ENCODE results near the gene ZDHHC8.
A peak's percentile ranks its signal among the peaks of the same experiment; 100 is the strongest.

The ZDHHC8 gene

DNA sequence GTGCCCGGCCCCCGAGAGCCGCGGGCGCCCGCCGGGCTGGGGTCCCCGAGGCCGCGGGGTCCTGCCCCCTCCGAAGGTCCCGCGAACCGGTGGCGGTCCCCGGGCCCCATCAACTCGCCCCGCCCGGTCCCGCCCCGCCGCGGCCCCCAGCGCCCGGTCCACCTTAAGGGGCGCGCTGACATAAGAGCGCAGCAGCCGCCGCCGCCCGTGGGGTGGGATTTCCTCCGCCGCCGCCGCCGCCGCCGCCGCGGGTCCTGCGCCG, at the start of gene ZDHHC8:
Gene ZDHHC8, plus strand, starts transcription at position 208 of the 262 bp plus-strand sequence. CDS start 144 bp downstream, outside the sequence.
- DNase-seq (ENCODE audit: low spot score), result peak; percentile 85
- in situ Hi-C loops (cut with MboI; ENCODE audit: low pct_unique_long_range_greater_than_20kb, low sequenced_read_pairs, unreplicated experiment), result no loop called here
- TF ChIP-seq, protein P1, sequence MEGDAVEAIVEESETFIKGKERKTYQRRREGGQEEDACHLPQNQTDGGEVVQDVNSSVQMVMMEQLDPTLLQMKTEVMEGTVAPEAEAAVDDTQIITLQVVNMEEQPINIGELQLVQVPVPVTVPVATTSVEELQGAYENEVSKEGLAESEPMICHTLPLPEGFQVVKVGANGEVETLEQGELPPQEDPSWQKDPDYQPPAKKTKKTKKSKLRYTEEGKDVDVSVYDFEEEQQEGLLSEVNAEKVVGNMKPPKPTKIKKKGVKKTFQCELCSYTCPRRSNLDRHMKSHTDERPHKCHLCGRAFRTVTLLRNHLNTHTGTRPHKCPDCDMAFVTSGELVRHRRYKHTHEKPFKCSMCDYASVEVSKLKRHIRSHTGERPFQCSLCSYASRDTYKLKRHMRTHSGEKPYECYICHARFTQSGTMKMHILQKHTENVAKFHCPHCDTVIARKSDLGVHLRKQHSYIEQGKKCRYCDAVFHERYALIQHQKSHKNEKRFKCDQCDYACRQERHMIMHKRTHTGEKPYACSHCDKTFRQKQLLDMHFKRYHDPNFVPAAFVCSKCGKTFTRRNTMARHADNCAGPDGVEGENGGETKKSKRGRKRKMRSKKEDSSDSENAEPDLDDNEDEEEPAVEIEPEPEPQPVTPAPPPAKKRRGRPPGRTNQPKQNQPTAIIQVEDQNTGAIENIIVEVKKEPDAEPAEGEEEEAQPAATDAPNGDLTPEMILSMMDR (IDR thresholded peaks at IDR 0.05; ENCODE audit: extremely low read depth, insufficient read depth, missing control alignments), result no peak

DNA sequence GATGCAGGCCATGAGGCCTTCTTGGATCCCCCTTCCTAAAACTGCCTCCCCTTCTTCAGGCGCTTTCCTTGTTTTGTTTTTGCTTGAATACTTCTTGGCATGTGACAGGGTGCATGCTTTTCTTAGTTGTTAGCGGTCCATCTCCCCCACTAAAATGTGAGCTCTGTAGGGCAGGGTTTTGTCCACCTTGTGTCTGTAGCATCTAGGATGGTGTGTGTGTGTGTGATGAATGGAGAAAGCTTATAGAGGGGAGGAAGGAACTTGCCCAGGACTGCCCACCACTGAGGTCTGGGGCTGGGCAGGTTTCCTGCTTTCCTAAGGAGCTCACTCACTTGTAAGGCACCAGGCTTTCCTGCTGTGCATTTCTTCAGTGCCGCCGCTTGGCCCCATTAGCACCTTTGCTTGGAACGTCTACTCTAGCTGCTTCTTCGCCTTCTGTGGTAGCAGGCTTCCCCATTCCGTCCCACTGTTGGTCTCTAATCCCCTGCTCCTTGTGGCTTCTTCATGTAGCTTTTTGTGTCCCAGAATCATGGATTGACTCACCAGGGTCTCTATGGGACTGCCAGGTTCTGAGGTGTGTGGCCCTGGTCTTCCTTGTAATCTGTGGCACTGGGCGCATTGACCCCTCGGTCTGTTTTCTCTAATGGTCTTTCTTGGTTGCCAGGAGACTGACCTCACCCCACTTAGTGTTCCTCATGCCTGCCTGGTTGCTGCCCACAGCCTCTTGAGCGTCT, 48.3 kb upstream of the ZDHHC8 start:
- in situ Hi-C loops (cut with MboI; ENCODE audit: low pct_unique_long_range_greater_than_20kb, low sequenced_read_pairs, unreplicated experiment), result no loop called here
- TF ChIP-seq, protein P1 (IDR thresholded peaks at IDR 0.05; ENCODE audit: extremely low read depth, insufficient read depth, missing control alignments), result no peak
- DNase-seq (ENCODE audit: low spot score), result no peak

DNA sequence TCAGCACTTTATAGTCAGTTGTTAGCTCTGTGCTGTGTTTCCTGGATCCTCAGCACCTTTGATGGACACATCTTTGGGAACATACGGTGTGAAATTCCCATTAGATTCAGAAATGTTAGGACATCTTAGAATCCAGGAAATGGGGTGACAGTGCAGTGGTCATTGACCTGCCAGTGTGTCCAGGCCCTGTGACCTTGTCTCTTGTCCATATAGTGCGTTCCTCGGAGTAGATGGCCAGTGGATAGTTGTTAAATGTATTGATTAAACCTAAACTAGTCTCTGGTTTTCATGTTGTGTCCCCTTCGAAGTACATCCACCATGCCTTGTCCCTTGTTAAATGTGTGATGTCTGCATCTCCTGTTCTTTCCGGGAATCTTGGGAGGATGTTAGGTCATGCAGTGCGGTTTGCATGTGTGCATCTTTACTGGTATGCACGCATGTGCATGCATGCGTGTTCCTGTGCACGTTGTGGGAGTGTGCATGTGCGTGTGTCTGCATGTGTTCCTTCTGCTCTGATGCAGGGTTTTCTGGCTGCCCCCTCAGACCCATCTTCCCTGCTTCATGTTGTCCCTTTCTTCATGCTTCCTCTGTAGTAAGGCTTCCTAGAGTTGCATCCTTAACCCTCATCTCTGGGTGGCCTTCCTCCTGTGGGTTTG, 47.6 kb upstream of the ZDHHC8 start:
- TF ChIP-seq, protein P1 (IDR thresholded peaks at IDR 0.05; ENCODE audit: extremely low read depth, insufficient read depth, missing control alignments), result no peak
- DNase-seq (ENCODE audit: low spot score), result no peak
- in situ Hi-C loops (cut with MboI; ENCODE audit: low pct_unique_long_range_greater_than_20kb, low sequenced_read_pairs, unreplicated experiment), result no loop called here

GRCh38 chr22:20084547-20085413, 46.8 kb upstream of the ZDHHC8 start:
- DNase-seq (ENCODE audit: low spot score), result no peak
- in situ Hi-C loops (cut with MboI; ENCODE audit: low pct_unique_long_range_greater_than_20kb, low sequenced_read_pairs, unreplicated experiment), result no loop called here
- TF ChIP-seq, protein P1 (IDR thresholded peaks at IDR 0.05; ENCODE audit: extremely low read depth, insufficient read depth, missing control alignments), result peak; percentile 46

- TF ChIP-seq, protein P1 (IDR thresholded peaks at IDR 0.05; ENCODE audit: extremely low read depth, insufficient read depth, missing control alignments), result no peak
- DNase-seq (ENCODE audit: low spot score), result no peak
- in situ Hi-C loops (cut with MboI; ENCODE audit: low pct_unique_long_range_greater_than_20kb, low sequenced_read_pairs, unreplicated experiment), result no loop called here
Measured at GRCh38 chr22:20085651-20086050, 46.0 kb upstream of the ZDHHC8 start.

GRCh38 chr22:20086101-20086599, 45.5 kb upstream of the ZDHHC8 start:
- TF ChIP-seq, protein P1 (IDR thresholded peaks at IDR 0.05; ENCODE audit: extremely low read depth, insufficient read depth, missing control alignments), result no peak
- no peak for DNase-seq (ENCODE audit: low spot score)
- in situ Hi-C loops (cut with MboI; ENCODE audit: low pct_unique_long_range_greater_than_20kb, low sequenced_read_pairs, unreplicated experiment), result no loop called here

All from GM13977 (cell line).